NB4 (cell line): ENCODE data around the gene DAD1.
"Not testable (repeated sequence)": the region's sequence is repeated elsewhere in the genome, so short reads cannot be mapped to it uniquely, and the experiment has no call there.

ENCODE experiments used
- DNase-seq: peaks from one replicate; pipeline ENCODE4 v3.0.0; 2010; ENCODE audit warnings: low read depth
- H3K4me3 ChIP-seq: one replicate; pipeline ENCODE4 v1.5.1; 2011; ENCODE audit warnings: mild to moderate bottlenecking, low read depth, low read length, moderate library complexity
- MYC ChIP-seq: IDR thresholded peaks from 2 replicates; pipeline ENCODE4 v1.6.1; 2011; ENCODE audit warnings: low read depth, low read length
- POLR2A ChIP-seq: IDR thresholded peaks from 2 replicates; pipeline ENCODE4 v1.6.1; 2011; ENCODE audit warnings: mild to moderate bottlenecking; ENCODE audit not compliant: insufficient read length; ENCODE audit errors: extremely low read depth
- TF ChIP-seq, protein P1 (sequence below): IDR thresholded peaks from 2 replicates; pipeline ENCODE4 v1.6.1; 2011; ENCODE audit warnings: low read depth, low read length
- TF ChIP-seq, protein P2 (sequence below): IDR thresholded peaks from one replicate; pipeline ENCODE4 v1.5.1; 2012; ENCODE audit warnings: low read depth, low read length

DAD1 gene

GRCh38 chr14:22589096-22589839 lies at the start of gene DAD1:
DAD1 (minus strand) TSS chr14:22589224; CDS start chr14:22589157, 67 bp downstream.
- H3K4me3 ChIP-seq: peak within 1 kb of the TSS; percentile 85
- peak; percentile 99 for DNase-seq
- TF ChIP-seq MYC: no peak
- TF ChIP-seq, protein P1, sequence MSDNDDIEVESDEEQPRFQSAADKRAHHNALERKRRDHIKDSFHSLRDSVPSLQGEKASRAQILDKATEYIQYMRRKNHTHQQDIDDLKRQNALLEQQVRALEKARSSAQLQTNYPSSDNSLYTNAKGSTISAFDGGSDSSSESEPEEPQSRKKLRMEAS: 0 out of 2 replicates have a peak, but pooled peaks have one; percentile 51
- peak; percentile 91 for TF ChIP-seq POLR2A
- TF ChIP-seq, protein P2, sequence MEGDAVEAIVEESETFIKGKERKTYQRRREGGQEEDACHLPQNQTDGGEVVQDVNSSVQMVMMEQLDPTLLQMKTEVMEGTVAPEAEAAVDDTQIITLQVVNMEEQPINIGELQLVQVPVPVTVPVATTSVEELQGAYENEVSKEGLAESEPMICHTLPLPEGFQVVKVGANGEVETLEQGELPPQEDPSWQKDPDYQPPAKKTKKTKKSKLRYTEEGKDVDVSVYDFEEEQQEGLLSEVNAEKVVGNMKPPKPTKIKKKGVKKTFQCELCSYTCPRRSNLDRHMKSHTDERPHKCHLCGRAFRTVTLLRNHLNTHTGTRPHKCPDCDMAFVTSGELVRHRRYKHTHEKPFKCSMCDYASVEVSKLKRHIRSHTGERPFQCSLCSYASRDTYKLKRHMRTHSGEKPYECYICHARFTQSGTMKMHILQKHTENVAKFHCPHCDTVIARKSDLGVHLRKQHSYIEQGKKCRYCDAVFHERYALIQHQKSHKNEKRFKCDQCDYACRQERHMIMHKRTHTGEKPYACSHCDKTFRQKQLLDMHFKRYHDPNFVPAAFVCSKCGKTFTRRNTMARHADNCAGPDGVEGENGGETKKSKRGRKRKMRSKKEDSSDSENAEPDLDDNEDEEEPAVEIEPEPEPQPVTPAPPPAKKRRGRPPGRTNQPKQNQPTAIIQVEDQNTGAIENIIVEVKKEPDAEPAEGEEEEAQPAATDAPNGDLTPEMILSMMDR: no peak

- H3K4me3 ChIP-seq: not testable (repeated sequence)
Measured at GRCh38 chr14:22635980-22636379, 47.0 kb upstream of the DAD1 start.

DNA sequence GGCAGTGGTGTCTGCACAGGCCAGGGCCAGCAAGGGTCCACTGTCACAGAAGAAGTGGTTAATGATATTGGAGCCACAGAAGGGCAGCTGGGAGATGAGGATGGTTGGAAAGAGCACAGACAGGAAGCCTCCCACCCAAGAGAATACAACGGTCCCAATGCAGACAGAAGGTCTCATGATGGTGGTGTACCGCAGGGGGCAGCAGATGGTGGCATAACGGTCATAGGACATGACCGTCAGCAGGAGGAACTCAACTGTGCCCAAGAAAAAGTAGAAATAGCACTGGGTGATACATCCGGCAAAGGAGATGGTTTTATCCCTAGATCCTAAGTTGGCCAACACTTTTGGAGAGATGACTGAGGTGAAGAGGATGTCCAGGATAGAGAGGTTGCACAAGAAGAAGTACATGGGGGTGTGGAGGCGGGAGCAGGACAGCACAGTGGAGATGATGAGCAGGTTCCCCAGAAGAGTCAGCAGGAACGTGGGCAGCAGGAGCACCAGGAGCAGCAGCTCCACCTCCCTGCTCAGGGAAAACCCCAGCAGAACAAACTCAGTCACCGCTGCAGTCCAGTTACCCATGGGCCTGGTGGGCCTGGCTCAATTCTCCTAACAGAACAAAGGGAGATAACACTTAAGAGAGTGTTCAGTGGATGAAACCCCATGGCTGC lies 45.3 kb upstream of the DAD1 start:
- DNase-seq: peak; percentile 82
- H3K4me3 ChIP-seq: no peak overlapping the region
- TF ChIP-seq, protein P2: no peak
- TF ChIP-seq MYC (no peak), POLR2A (no peak)
- TF ChIP-seq, protein P1: no peak

More at GRCh38 chr14:22635980-22636379, 47.0 kb upstream of the DAD1 start:
- DNase-seq: not testable (repeated sequence)

- TF ChIP-seq, protein P2: no peak
- TF ChIP-seq MYC (no peak), POLR2A (no peak)
- TF ChIP-seq, protein P1: no peak
- H3K4me3 ChIP-seq: no peak overlapping the region
- no peak for DNase-seq
Measured at GRCh38 chr14:22630486-22630885, 41.5 kb upstream of the DAD1 start.

GRCh38 chr14:22630066-22630465 lies 41.0 kb upstream of the DAD1 start:
- no peak for DNase-seq
- no peak overlapping the region for H3K4me3 ChIP-seq
- TF ChIP-seq, protein P1: no peak
- no peak for TF ChIP-seq MYC

- TF ChIP-seq, protein P1: no peak
- TF ChIP-seq POLR2A: no peak
- TF ChIP-seq MYC: no peak
- TF ChIP-seq, protein P2: no peak
- no peak for DNase-seq
- no peak overlapping the region for H3K4me3 ChIP-seq
Measured at GRCh38 chr14:22629361-22629760, 40.3 kb upstream of the DAD1 start.
